ENCODE measurements around the gene CCDC33.

DNA sequence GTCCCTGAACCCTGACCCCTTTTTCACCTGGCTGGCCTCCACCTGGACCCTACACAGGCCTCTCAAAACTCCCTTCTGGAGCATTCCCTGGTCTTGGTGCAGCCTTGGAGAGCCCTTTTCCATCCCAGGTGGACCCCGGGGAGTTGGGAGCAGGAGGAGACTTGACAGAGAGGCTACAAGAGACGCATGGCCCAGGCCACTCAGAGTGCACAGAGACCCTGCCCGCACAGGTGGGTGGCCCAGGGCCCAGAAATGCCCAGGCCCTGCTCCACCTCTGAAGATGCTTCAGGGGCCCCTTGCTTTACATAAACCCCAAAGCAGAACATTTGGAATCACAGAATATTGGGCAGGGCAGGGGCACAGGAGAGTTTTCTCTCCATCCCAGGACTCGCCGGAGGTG, 97.0 kb downstream of the CCDC33 start:
- TF ChIP-seq, protein P1, sequence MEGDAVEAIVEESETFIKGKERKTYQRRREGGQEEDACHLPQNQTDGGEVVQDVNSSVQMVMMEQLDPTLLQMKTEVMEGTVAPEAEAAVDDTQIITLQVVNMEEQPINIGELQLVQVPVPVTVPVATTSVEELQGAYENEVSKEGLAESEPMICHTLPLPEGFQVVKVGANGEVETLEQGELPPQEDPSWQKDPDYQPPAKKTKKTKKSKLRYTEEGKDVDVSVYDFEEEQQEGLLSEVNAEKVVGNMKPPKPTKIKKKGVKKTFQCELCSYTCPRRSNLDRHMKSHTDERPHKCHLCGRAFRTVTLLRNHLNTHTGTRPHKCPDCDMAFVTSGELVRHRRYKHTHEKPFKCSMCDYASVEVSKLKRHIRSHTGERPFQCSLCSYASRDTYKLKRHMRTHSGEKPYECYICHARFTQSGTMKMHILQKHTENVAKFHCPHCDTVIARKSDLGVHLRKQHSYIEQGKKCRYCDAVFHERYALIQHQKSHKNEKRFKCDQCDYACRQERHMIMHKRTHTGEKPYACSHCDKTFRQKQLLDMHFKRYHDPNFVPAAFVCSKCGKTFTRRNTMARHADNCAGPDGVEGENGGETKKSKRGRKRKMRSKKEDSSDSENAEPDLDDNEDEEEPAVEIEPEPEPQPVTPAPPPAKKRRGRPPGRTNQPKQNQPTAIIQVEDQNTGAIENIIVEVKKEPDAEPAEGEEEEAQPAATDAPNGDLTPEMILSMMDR (IDR thresholded peaks at IDR 0.05) = no peak
- no peak for TF ChIP-seq FOXJ3 (CRISPR knock-in tag; IDR thresholded peaks at IDR 0.05; ENCODE audit: borderline replicate concordance)
- TF ChIP-seq, protein P2, sequence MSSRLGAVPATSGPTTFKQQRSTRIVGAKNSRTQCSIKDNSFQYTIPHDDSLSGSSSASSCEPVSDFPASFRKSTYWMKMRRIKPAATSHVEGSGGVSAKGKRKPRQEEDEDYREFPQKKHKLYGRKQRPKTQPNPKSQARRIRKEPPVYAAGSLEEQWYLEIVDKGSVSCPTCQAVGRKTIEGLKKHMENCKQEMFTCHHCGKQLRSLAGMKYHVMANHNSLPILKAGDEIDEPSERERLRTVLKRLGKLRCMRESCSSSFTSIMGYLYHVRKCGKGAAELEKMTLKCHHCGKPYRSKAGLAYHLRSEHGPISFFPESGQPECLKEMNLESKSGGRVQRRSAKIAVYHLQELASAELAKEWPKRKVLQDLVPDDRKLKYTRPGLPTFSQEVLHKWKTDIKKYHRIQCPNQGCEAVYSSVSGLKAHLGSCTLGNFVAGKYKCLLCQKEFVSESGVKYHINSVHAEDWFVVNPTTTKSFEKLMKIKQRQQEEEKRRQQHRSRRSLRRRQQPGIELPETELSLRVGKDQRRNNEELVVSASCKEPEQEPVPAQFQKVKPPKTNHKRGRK (CRISPR knock-in tag; IDR thresholded peaks at IDR 0.05; ENCODE audit: borderline replicate concordance) = no peak
- TF ChIP-seq CREB1 (CRISPR knock-in tag; IDR thresholded peaks at IDR 0.05) = no peak
- TF ChIP-seq, protein P3, sequence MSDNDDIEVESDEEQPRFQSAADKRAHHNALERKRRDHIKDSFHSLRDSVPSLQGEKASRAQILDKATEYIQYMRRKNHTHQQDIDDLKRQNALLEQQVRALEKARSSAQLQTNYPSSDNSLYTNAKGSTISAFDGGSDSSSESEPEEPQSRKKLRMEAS (CRISPR knock-in tag; IDR thresholded peaks at IDR 0.05) = no peak
- TF ChIP-seq, protein P4, sequence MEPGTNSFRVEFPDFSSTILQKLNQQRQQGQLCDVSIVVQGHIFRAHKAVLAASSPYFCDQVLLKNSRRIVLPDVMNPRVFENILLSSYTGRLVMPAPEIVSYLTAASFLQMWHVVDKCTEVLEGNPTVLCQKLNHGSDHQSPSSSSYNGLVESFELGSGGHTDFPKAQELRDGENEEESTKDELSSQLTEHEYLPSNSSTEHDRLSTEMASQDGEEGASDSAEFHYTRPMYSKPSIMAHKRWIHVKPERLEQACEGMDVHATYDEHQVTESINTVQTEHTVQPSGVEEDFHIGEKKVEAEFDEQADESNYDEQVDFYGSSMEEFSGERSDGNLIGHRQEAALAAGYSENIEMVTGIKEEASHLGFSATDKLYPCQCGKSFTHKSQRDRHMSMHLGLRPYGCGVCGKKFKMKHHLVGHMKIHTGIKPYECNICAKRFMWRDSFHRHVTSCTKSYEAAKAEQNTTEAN (CRISPR knock-in tag; IDR thresholded peaks at IDR 0.05) = no peak
- no peak for TF ChIP-seq ETV6 (CRISPR knock-in tag; IDR thresholded peaks at IDR 0.05)
- TF ChIP-seq, protein P5, sequence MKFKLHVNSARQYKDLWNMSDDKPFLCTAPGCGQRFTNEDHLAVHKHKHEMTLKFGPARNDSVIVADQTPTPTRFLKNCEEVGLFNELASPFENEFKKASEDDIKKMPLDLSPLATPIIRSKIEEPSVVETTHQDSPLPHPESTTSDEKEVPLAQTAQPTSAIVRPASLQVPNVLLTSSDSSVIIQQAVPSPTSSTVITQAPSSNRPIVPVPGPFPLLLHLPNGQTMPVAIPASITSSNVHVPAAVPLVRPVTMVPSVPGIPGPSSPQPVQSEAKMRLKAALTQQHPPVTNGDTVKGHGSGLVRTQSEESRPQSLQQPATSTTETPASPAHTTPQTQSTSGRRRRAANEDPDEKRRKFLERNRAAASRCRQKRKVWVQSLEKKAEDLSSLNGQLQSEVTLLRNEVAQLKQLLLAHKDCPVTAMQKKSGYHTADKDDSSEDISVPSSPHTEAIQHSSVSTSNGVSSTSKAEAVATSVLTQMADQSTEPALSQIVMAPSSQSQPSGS (CRISPR knock-in tag; IDR thresholded peaks at IDR 0.05; ENCODE audit: borderline replicate concordance, low read depth) = no peak
- no peak for TF ChIP-seq NFE2L1 (CRISPR knock-in tag; IDR thresholded peaks at IDR 0.05)
- TF ChIP-seq TEAD4 (CRISPR knock-in tag; IDR thresholded peaks at IDR 0.05) = no peak

All from WTC11 (cell line).